Uterus (tissue), 2 donors: ENCODE results near the gene SNTG2.

Source experiments
- POLR2A ChIP-seq, 2 donors: fragments of 450-650 bp; IDR thresholded peaks; one replicate each; pipeline ENCODE4 v1.6.1; 2016; ENCODE audit warnings: antibody characterized with exemption in 2 of 2, mild to moderate bottlenecking in 1 of 2, moderate library complexity in 1 of 2
- TF ChIP-seq, protein P1 (sequence below), 4 experiments: fragments of 200-600 bp in 2 of 4; fragments of 450-650 bp in 2 of 4; sonication (generic) in 2 of 4; IDR thresholded peaks; one replicate each; pipeline ENCODE4 v1.5.1; 2016 to 2019; ENCODE audit warnings: antibody characterized with exemption in 4 of 4, mild to moderate bottlenecking in 2 of 4, moderate library complexity in 1 of 4

DNA sequence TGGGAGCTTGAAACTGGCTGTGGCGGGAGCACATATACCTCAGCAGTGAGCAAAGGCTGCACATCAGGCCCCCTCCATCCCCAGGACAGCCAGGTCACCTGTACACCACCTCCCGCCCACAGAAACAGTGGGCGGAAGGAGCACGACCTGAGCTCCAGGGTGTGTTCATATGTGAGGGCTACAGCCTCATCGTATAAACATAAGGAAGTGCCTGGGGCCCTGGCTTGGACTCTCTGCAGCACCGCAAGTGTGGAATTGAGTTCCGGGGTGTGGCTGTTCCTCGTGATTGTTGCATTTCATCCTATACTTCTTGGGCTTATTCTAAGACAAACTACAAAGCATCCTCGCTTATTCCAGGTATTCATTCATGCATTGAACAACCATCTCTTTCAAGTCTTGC is 402.5 kb downstream of the SNTG2 start:
- TF ChIP-seq, protein P1, sequence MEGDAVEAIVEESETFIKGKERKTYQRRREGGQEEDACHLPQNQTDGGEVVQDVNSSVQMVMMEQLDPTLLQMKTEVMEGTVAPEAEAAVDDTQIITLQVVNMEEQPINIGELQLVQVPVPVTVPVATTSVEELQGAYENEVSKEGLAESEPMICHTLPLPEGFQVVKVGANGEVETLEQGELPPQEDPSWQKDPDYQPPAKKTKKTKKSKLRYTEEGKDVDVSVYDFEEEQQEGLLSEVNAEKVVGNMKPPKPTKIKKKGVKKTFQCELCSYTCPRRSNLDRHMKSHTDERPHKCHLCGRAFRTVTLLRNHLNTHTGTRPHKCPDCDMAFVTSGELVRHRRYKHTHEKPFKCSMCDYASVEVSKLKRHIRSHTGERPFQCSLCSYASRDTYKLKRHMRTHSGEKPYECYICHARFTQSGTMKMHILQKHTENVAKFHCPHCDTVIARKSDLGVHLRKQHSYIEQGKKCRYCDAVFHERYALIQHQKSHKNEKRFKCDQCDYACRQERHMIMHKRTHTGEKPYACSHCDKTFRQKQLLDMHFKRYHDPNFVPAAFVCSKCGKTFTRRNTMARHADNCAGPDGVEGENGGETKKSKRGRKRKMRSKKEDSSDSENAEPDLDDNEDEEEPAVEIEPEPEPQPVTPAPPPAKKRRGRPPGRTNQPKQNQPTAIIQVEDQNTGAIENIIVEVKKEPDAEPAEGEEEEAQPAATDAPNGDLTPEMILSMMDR (IDR thresholded peaks at IDR 0.05) = no peak
- TF ChIP-seq POLR2A (IDR thresholded peaks at IDR 0.05) = no peak
